H9 (cell line): Measurements from ENCODE around the gene TMEM174. TPM values are rescaled to one million over a fixed set of nuclear protein-coding genes. Genes with fewer than 3 reads are reported as not detected.

ENCODE experiments used
- DNase-seq: peaks from one replicate; pipeline ENCODE4 v3.0.0-alpha.2; 2017
- H2AFZ ChIP-seq: one replicate; pipeline ENCODE4 v1.6.1; 2013; ENCODE audit warnings: mild to moderate bottlenecking, low read length, control low read depth, moderate library complexity
- H2AK5ac ChIP-seq: 2 replicates; pipeline ENCODE4 v1.6.1; 2013; ENCODE audit warnings: low read length, control low read depth, mixed read lengths; ENCODE audit not compliant: insufficient read length
- H2BK120ac ChIP-seq: one replicate; pipeline ENCODE4 v1.6.1; 2013; ENCODE audit warnings: low read depth, mild to moderate bottlenecking, low read length, control low read depth, inconsistent platforms; ENCODE audit not compliant: poor library complexity, severe bottlenecking
- H2BK12ac ChIP-seq: 2 replicates; pipeline ENCODE4 v1.6.1; 2013; ENCODE audit warnings: low read length, control low read depth, mixed read lengths, low read depth; ENCODE audit not compliant: insufficient read length
- H2BK15ac ChIP-seq: 2 replicates; pipeline ENCODE4 v1.6.1; 2013; ENCODE audit warnings: low read depth, low read length, control low read depth
- H2BK20ac ChIP-seq: one replicate; pipeline ENCODE4 v1.6.1; 2013; ENCODE audit warnings: low read depth, mild to moderate bottlenecking, low read length, control low read depth, inconsistent platforms; ENCODE audit not compliant: poor library complexity, severe bottlenecking
- H2BK5ac ChIP-seq: 2 replicates; pipeline ENCODE4 v1.6.1; 2013; ENCODE audit warnings: low read length, control low read depth, mixed read lengths; ENCODE audit not compliant: insufficient read length
- H3K14ac ChIP-seq: 2 replicates; pipeline ENCODE4 v1.6.1; 2013; ENCODE audit warnings: low read length, control low read depth; ENCODE audit not compliant: insufficient read depth
- H3K18ac ChIP-seq: 2 replicates; pipeline ENCODE4 v1.6.1; 2013; ENCODE audit warnings: low read depth, mild to moderate bottlenecking, mixed read lengths, low read length, control low read depth; ENCODE audit not compliant: insufficient read length
- H3K23ac ChIP-seq: 2 replicates; pipeline ENCODE4 v1.6.1; 2013; ENCODE audit warnings: low read length, control low read depth, mixed read lengths, low read depth; ENCODE audit not compliant: insufficient read length
- H3K23me2 ChIP-seq: 2 replicates; pipeline ENCODE4 v1.6.1; 2013; ENCODE audit warnings: low read depth, mild to moderate bottlenecking, mixed read lengths, low read length, control low read depth; ENCODE audit not compliant: insufficient read length, poor library complexity, severe bottlenecking
- H3K27ac ChIP-seq: 2 replicates; pipeline ENCODE4 v1.5.1; 2013; ENCODE audit warnings: low read length, control low read depth, mixed read lengths, low read depth; ENCODE audit not compliant: insufficient read length
- H3K27me3 ChIP-seq: 2 replicates; pipeline ENCODE4 v1.6.1; 2013; ENCODE audit warnings: low read length, control low read depth, inconsistent platforms; ENCODE audit not compliant: insufficient read depth
- H3K4ac ChIP-seq: 2 replicates; pipeline ENCODE4 v1.6.1; 2013; ENCODE audit warnings: low read depth, mild to moderate bottlenecking, control low read depth, inconsistent platforms, low read length, moderate library complexity
- H3K4me1 ChIP-seq: 2 replicates; pipeline ENCODE4 v1.6.1; 2013; ENCODE audit warnings: low read length, control low read depth, inconsistent platforms; ENCODE audit not compliant: insufficient read depth
- H3K4me2 ChIP-seq: 2 replicates; pipeline ENCODE4 v1.6.1; 2013; ENCODE audit warnings: low read length, control low read depth, mixed read lengths; ENCODE audit not compliant: insufficient read length, insufficient read depth
- H3K56ac ChIP-seq: 2 replicates; pipeline ENCODE4 v1.6.1; 2013; ENCODE audit warnings: low read depth, mild to moderate bottlenecking, mixed read lengths, low read length, control low read depth; ENCODE audit not compliant: insufficient read length
- H3K79me1 ChIP-seq: 2 replicates; pipeline ENCODE4 v1.6.1; 2013; ENCODE audit warnings: low read depth, mild to moderate bottlenecking, moderate library complexity, low read length, control low read depth, inconsistent platforms; ENCODE audit not compliant: insufficient read depth, poor library complexity, severe bottlenecking
- H3K79me2 ChIP-seq: 2 replicates; pipeline ENCODE4 v1.6.1; 2013; ENCODE audit warnings: low read length, control low read depth, inconsistent platforms; ENCODE audit not compliant: insufficient read depth
- H3K9ac ChIP-seq: 2 replicates; pipeline ENCODE4 v1.6.1; 2013; ENCODE audit warnings: low read length, control low read depth, mixed read lengths; ENCODE audit not compliant: insufficient read length; ENCODE audit errors: extremely low read depth
- H3K9me3 ChIP-seq: one replicate; pipeline ENCODE4 v1.6.1; 2013; ENCODE audit warnings: low read depth, low read length, inconsistent platforms; ENCODE audit not compliant: control insufficient read depth
- H3T11ph ChIP-seq: one replicate; pipeline ENCODE4 v1.6.1; 2013; ENCODE audit warnings: mild to moderate bottlenecking, low read length, control low read depth, inconsistent platforms
- H4K20me1 ChIP-seq: one replicate; pipeline ENCODE4 v1.6.1; 2013; ENCODE audit not compliant: control insufficient read depth, insufficient read length, insufficient read depth
- H4K5ac ChIP-seq: 2 replicates; pipeline ENCODE4 v1.6.1; 2013; ENCODE audit warnings: low read depth, mild to moderate bottlenecking, mixed read lengths, low read length, control low read depth; ENCODE audit not compliant: insufficient read length
- H4K8ac ChIP-seq: replicated peaks from 2 replicates; pipeline ENCODE4 v1.6.1; 2013; ENCODE audit warnings: low read length, control low read depth, mixed read lengths, low read depth; ENCODE audit not compliant: insufficient read length
- H4K91ac ChIP-seq: 2 replicates; pipeline ENCODE4 v1.6.1; 2013; ENCODE audit warnings: low read depth, mild to moderate bottlenecking, moderate library complexity, mixed read lengths, low read length, control low read depth; ENCODE audit not compliant: insufficient read length
- H3K27ac Mint-ChIP-seq, 3 experiments: 2 replicates in 2 of 3; 3 replicates in 1 of 3; pipeline ENCODE4 v1.8.0; 2020 to 2021; ENCODE audit warnings: mixed read lengths in 3 of 3, mild to moderate bottlenecking in 1 of 3, moderate library complexity in 1 of 3
- H3K27me3 Mint-ChIP-seq: 2 replicates; pipeline ENCODE4 v1.8.0; 2021; ENCODE audit warnings: low read depth, mild to moderate bottlenecking, moderate library complexity, mixed read lengths
- H3K36me3 Mint-ChIP-seq, 3 experiments: 2 replicates in 2 of 3; 3 replicates in 1 of 3; pipeline ENCODE4 v1.8.0; 2020 to 2021; ENCODE audit warnings: low read depth in 3 of 3, mixed read lengths in 3 of 3; ENCODE audit not compliant: insufficient read depth in 1 of 3
- H3K4me1 Mint-ChIP-seq, 2 experiments: 2 replicates each; pipeline ENCODE4 v1.8.0; 2020; ENCODE audit warnings: mixed read lengths in 2 of 2
- H3K4me3 Mint-ChIP-seq, 2 experiments: 2 replicates in 1 of 2; 3 replicates in 1 of 2; pipeline ENCODE4 v1.8.0; 2020 to 2021; ENCODE audit warnings: mild to moderate bottlenecking in 2 of 2, mixed read lengths in 2 of 2, moderate library complexity in 1 of 2
- H3K9me3 Mint-ChIP-seq, 2 experiments: 2 replicates in 1 of 2; 3 replicates in 1 of 2; pipeline ENCODE4 v1.8.0; 2020; ENCODE audit warnings: mild to moderate bottlenecking in 2 of 2, mixed read lengths in 2 of 2, moderate library complexity in 1 of 2
- CTCF ChIP-seq: fragments of 200-600 bp; sonication (generic); conservative IDR thresholded peaks from 3 replicates; pipeline ENCODE4 v1.8.0; 2021; ENCODE audit warnings: antibody characterized with exemption, mild to moderate bottlenecking
- whole genome bisulfite sequencing: extraction: QIAGEN DNeasy Blood & Tissue Kit; methylation state at CpG from one replicate; pipeline ENCODE4 v1.1.7; 2013; ENCODE audit warnings: missing lambda C conversion rate, low lambda C conversion rate, mixed read lengths; ENCODE audit not compliant: insufficient read length; ENCODE audit errors: extremely low coverage; 5-methylcytosine and 5-hydroxymethylcytosine counted together
- total RNA-seq: library from RNA; stranded (reverse); gene quantifications from 2 replicates; pipeline ENCODE4 v1.2.1, GENCODE V29; 2021

The TMEM174 gene
- total RNA-seq, 1 experiment from 2014 or later, result not detected

GRCh38 chr5:73183000-73183399 lies 10.0 kb downstream of the TMEM174 start:
- no peak overlapping the region for H3K4me3 Mint-ChIP-seq

More at GRCh38 chr5:73183000-73183399, 10.0 kb downstream of the TMEM174 start:
- H3K79me1 ChIP-seq, result no peaks in the 10 kb centered on the region
- Mint-ChIP-seq H3K9me3 (peaks cover 10 to 12% of the 10 kb centered on the region in 2 experiments), H3K27ac (no peak overlapping the region), H3K36me3 (peaks cover 5 to 12% (median 6%) of the 10 kb centered on the region in 3 experiments), H3K27me3 (peaks cover 5% of the 10 kb centered on the region; the same call in 1 of the 2 replicates), H3K4me1 (peaks cover 2 to 7% of the 10 kb centered on the region in 2 experiments; a peak in 3 of 4 replicates)
- no peak overlapping the region for H3K4ac ChIP-seq
- no peaks in the 10 kb centered on the region for H3K23me2 ChIP-seq
- no peak overlapping the region for H4K91ac ChIP-seq
- no peak overlapping the region for H2BK5ac ChIP-seq
- no peak overlapping the region for H3K56ac ChIP-seq
- no peak overlapping the region for H4K8ac ChIP-seq
- no peak overlapping the region for H3K23ac ChIP-seq
- no peak overlapping the region for H3K9ac ChIP-seq
- H2BK15ac ChIP-seq, result no peak overlapping the region
- no peaks in the 10 kb centered on the region for H3K9me3 ChIP-seq
- H4K20me1 ChIP-seq, result no peaks in the 10 kb centered on the region
- H2BK12ac ChIP-seq, result no peak overlapping the region
- H3K79me2 ChIP-seq, result no peaks in the 10 kb centered on the region
- no peak for DNase-seq
- H3K4me2 ChIP-seq, result no peak overlapping the region
- no peak overlapping the region for H2BK120ac ChIP-seq
- H3K18ac ChIP-seq, result no peak overlapping the region
- no peaks in the 10 kb centered on the region for H3K27me3 ChIP-seq
- TF ChIP-seq CTCF, result no peak
- H2AFZ ChIP-seq, result no peak overlapping the region
- no peak overlapping the region for H2BK20ac ChIP-seq
- no peak overlapping the region for H2AK5ac ChIP-seq
- no peaks in the 10 kb centered on the region for H3K4me1 ChIP-seq
- H3K14ac ChIP-seq, result no peak overlapping the region
- H4K5ac ChIP-seq, result no peak overlapping the region
- WGBS, result no CpG with 5 or more reads among the region's 6 CpGs
- no peak overlapping the region for H3T11ph ChIP-seq
- no peak overlapping the region for H3K27ac ChIP-seq
